HG03520 (cell line): ENCODE results near the gene WWOX.

Source experiments
- ATAC-seq: cut with Tn5 transposase; IDR thresholded peaks from one replicate; pipeline ENCODE4 v1.9.1; 2021; ENCODE audit warnings: mild to moderate bottlenecking, moderate library complexity; ENCODE audit not compliant: unreplicated experiment

Gene WWOX

DNA sequence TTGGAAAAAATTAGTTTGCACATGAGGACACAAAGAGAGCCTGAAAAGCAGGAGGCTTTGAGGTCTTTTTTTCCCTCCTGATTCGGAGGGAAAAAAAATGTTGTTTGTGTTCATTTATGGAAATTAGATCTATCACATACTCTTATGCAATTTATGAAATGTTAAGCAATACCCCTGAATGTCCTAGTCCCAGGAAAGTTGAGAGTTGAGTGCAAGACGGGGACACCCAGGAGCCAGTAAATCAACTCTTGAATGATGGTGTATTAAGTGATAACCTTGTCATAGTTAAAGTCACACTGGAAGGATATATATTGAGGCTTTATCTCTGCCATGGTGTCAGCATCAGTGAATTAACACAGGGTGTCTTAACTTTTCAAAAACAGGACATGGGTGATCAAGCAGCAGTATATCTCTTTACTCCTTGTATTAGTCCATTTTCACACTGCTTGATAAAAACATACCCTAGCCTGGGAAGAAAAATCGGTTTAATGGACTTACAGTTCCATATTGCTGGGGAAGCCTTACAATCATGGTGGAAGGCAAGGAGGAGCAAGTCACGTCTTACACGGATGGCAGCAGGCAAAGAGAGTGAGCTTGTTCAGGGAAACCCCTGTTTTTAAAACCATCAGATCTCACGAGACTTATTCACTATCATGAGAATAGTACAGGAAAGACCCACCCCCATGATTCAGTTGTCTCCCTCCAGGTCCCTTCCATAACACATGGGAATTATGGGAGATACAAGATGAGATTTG, 1032.0 kb downstream of the WWOX start:
- no peak for ATAC-seq

DNA sequence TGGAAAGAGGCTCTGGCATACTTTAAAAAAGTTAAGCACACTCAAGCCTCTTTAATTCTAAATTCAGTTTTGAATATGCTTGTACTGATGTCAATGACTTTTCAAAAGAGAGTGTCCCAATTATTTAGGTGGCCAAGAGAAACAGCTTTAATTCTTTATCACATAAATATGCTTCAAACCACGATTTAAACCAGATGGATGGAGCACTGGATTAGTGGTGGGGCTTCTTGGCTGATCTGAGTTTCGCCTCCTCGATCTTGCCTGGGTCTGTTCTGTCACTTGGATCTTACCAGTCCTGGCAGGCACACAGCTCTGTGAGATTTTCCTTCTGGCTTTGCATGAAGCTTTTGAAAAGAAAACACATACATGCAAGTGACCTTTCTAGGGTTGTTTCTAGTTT, 1033.2 kb downstream of the WWOX start:
- no peak for ATAC-seq

DNA sequence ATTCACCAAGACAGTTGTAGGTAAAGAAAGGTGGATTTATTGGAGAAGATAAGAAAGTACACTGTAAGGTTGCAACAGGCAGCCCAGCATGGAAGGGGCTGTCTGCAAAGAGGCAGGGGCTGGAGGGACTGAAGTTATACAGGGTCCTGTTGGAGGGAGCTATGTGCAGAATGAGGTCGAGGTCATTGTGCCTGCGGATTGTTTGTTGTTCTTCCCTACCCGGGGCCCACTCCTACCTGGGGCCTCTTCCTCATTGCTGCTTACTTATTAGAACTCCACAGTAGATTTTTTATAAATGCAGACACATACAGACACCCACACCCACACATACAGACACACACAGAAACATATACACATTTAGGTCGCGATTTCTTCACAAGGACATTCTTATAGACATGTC, 1034.8 kb downstream of the WWOX start:
- ATAC-seq = no peak

DNA sequence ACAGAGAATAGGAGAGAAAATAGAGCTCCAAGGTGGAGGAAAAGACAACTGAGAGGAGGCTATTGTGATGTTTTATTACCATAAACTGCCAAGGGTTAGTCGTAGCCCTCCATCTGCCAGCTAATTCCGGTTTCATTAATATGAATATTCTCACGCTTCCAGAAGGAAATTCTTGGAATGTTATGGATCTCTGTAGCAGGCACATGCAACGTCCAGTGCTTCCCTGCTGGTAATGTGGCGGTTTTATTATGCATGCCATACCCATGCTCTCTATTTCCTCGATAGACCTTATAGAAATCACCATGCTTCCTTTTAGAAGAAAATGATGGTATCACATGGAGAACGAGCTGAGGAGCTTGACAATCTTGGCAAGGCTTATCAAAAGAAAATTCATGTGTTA, 1037.5 kb downstream of the WWOX start:
- no peak for ATAC-seq

DNA sequence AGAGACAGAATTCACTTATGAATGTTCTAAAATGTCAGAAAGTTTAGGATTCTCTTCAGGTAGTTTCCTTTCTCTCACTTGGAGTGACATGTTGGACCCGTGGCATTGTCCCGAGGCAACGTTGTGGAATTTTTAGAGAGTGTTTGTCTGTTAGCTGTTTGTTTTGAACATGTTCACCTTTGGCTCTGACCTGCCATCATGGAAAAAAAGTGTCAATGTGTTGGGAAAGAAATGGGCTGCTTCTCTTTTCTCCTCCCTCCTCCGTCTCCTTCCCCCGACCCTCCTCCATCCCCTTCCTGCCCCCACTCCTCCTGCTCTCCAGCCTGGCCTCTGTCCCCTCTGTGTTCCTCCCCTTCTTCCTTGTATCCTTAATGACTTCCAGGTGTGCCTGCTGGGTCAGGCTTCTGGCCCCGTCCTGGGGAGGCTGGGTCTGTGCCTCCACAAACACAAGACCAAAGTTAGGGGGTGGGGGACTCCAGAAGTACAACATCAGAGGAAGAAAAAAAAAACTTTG, 1038.0 kb downstream of the WWOX start:
- ATAC-seq = no peak

DNA sequence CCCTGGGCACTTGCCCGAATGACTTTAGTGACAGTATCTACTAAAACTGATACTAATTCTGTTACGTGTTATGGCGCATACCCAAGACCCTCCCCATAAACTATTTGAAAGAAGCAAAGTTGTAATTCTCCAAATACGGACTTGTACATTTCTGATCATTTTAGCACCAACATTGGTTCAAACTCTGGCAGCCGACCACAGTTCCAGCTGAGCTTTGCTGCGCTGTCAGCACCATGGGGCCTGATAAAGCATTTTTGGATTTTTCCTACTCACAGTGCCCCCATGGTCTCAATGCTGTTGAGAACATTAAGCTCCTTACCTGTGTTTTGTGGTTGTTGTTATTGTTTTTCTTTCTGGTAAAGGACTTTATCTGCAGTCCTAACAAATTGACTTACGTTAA, 1040.3 kb downstream of the WWOX start:
- no peak for ATAC-seq

DNA sequence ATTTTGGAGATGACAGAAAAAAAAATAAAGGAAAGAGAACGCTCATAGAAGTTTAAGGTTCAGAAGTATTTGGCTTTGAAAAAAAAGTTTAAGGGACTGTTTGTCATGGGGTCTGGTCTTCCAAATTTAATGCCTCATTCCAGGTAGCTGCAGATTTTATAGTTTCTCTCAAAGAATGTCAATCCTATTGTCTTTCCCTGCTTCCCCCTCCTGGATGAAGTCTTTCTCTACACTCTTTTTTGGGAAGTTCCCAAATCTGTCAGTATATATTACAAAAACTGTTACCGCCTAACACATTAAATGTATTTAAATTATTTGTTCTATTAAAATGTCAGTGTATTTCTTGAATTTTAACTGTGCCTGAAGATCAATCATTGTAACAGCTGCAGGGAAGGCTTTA, 1043.6 kb downstream of the WWOX start:
- ATAC-seq = no peak

DNA sequence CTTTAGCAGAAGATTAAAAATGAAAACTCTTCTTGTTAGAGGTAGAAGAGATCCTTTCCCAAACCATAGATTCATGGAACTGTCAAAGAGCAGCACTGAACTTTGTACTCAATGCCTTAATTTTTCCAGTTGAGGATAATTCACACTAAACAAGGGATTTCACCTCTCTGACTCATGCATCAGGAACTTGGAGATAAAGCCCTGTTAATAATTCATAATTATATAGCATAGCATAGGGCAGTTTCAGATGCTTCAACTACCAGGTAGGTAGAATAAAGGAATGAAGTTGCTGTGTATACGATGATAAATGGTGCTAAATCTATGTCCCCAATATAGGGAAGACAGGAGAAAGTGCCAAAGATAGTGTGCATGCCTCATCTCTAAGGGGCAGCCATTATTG, 1050.7 kb downstream of the WWOX start:
- no peak for ATAC-seq

DNA sequence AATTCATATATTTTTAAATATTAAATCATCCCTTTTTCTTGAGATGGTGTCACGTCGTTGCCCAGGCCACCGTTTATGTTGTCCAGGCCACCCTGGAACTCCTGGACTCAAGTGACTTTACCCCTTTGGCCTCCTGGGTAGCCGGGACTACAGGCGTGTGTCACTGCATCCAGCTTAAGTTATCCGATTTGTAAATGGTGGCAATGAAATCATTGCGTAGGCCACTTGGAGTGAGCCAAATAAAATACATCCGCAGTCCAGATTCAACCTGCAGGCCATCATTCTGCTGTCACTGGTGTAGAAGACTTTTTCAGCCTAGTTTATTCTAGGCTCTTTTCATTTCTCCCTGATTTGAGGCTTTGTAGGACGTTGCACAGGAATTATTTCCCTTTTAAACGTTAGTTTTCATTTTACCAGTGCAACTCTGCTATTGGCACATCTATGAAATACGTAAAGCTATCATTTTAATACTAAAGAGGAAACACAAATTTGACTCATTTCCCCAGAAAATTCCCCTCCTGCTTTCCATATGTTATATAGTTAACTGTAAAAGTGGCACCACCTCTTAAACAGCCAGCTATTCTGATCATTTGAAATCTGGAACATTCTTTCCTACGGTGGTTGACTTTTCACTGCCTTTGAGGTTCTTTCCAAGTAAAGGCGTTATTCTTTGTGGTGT, 1051.3 kb downstream of the WWOX start:
- ATAC-seq = no peak

DNA sequence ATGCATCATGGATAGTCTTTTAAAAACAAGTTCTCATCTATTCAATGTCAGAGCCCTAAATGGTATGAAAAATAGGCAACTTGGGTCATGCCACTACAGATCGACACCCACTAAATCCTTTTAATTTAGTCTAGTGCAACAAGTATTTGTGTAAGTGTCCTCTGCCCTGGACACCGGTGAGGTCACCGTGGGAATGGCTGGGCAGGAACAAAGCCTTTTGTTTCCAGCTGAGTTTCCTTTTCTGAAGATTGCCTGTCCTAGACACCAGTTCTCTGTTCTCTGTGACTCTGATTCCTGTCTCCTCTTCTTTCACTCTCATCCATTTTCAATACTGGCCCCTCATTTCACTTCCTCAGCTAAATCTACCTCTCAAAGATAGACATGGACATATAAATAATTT, 1054.6 kb downstream of the WWOX start:
- ATAC-seq = no peak

DNA sequence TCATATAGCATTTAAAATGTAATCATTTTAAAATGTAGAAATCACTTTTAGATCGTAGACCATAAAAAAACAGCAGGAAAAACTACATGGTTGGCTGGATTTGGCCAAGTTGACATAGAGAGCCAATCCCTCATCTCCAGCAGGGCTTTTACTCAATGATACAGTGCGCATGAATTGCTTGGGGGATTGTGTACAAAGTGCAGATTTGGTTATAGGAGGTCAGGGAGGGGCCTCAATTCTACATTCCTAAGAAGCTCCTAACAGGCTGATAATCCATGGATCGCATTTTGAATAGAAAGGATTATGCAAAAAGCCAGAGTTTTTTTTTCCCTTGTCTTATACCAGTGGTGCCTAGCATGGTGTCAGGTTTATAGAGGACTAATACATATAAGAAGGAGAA, 1056.0 kb downstream of the WWOX start:
- no peak for ATAC-seq

DNA sequence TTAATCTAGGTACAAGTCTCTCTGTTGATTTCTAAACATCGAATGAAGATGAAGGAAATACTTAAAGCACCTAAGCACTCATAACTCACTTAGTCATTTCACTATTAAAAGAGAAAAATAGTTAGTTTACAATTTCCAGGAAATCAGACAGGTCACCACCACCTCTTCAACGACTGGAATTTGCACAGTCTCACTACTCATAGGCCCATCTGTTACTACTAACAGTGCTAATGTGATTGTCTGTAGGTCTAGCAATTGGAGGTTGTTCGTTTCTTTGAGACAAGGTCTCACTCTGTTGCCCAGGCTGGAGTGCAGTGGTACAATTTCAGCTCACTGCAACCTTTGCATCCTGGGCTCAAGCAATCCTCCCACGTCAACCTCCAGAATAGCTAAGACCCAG, 1056.5 kb downstream of the WWOX start:
- ATAC-seq = no peak

DNA sequence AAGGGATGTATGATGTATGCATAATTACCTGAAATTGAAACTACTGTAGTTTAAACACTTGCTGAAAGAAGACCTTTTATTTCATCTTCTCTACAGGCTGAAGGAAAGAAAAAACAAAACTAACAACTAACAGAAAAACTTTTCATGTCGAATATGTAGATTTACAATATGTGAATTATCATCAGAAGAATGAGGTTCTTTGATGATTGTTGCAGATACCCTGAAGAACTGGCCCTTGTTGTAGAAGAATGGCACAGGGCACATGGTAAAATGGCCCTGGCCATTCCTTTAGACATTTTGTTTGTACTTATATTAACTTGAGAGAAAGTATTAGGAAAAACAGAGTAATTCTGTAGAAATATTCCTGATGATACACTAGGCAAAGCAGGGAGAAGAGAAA, 1057.3 kb downstream of the WWOX start:
- no peak for ATAC-seq

DNA sequence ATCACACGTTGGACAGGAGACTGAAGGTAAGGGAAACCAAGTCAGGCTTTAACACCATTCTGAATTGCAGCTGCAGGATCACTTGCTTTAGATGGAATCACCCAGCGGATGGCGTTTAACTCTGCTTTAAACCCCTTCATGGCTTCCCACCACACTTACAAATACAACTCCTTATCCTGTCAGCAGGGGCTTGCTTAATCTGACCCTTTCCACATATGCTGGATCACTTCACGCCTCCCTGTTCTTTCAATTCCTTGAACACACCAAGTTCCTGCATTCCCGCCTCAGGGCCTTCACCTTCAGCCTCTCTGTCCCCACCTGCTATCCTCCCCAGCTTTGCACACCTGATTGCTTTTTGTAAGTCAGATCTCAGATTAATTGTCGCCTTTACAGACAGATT, 1058.9 kb downstream of the WWOX start:
- no peak for ATAC-seq

DNA sequence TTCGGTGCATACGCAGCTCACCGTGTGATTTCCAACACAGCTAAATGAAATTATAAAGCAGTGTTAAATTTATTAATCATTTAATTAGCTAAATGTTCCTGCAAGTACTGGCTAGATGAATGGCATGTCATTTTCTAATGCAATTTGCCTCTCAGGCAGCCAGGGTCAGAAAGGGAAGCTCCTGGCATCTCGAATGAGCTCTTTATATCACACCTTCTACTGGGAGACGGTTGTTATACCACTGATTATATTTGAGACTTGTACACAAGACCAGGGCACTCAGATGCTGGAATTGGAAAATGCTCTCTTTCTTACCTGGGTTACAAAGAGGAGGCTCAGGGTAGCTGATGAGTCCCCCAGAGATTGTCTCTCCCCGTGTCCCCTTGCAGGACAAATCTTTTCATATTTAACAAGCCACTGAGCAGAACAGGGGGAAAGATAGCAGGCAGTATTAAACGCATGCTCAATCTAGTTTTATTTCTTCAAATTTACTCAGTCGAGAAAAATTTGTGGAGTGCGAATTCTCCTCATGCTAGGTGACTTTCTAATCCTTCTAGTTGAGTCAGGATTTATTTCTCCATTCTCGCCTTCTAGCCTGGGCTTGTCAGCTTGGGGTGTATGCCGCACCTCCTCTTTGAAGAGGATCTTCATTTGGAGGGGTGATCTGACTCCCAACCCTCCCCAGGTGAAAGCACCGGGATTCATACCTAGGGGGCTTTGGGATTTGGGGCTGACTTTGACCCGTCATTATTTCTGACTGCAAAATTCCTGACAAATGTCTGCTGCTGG, 1060.0 kb downstream of the WWOX start:
- ATAC-seq = no peak

DNA sequence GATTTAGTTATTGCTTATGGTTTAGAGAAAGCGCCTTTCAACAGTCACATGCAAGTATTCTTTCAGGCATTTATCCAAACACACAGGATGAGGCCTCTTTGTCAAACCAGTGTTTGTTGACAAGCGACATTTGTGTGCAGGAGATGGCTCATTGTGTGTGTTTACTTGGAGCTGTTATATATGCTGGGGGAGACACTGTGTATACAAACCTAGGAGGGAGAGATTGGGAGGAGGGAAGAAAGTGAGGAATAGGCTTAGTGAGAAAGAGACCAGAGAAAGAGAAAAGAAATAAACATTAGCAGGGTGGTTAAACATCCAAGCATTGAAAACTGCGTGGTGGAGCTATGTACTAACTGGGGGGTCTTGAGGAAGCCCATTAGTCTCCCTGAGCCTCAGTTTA, 1063.5 kb downstream of the WWOX start:
- ATAC-seq = no peak

DNA sequence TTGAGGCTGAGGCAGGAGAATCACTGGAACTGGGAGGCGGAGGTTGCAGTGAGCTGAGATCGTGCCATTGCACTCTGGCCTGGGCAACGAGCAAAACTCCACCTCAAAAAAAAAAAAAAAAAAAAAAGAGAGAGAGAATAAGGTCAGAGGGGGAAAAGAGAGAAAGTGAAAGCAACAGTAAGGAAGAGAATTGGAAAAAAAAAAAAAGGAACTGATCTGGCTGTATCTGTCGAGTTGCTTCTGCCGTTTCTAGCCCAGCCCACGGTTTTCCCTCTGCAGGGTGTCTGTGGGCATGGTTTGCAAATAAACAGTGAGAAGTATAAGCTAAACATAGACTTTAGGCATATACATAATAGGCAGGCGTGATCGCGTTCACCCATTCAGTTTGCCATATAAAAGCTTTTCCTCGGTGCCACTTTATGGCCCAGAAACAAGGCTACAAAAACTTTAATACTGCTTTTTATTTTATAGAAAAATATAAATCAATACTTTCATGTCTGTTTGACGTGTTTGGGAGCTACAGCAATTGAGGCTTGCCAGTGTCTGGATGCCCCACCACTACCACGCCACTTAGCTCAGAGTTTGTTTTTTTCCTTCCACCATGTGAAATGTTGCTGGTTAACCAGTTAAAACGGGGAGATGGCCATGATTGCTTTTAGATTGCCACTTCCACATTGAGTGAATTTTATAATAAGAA, 1064.4 kb downstream of the WWOX start:
- ATAC-seq = no peak

DNA sequence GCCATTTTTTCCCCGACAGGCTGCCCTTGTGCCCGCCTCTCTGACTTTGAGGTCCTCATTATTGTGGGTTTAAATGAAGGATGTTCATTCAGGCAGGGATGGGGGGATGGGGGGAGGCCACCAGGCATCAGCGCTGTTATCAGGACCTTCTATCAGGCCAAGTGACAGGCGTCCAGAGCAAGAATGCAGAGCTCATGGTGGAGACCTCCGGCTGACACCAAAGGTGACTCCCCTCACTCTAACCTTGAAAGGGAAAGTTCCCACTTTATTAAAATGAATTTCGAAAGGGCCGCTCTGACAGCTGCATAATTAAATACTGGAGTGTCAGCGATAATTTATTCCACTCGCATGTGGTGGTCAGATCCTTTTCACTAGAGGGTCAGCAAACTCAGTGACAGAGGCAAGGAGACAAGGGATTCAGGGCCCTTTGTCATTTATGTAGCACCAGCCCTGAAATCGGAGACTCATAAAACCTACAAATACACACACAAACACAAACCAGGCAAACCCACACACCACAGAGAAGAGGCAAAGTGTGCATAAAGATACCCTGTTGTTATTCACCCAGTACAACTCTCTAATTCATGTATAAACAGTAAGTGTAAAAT, 1065.0 kb downstream of the WWOX start:
- no peak for ATAC-seq

DNA sequence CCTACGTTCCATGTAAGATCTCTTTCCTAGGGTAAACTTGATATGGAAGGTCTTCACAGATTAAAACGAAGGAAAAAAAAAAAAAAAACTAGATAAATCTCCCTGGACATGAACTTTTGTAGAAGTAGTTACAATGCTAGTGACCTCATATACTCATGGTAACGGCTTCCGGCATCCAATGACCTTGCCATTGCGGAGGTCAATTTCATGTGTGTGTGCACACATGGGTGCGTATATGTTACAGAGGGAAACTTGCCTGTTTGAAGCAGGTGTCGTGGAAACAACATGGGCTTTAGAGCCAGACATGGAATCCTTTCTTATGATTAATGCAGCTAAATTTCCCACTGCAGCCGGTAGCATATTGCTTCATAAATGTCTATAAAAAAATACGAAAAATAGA, 1065.6 kb downstream of the WWOX start:
- no peak for ATAC-seq

DNA sequence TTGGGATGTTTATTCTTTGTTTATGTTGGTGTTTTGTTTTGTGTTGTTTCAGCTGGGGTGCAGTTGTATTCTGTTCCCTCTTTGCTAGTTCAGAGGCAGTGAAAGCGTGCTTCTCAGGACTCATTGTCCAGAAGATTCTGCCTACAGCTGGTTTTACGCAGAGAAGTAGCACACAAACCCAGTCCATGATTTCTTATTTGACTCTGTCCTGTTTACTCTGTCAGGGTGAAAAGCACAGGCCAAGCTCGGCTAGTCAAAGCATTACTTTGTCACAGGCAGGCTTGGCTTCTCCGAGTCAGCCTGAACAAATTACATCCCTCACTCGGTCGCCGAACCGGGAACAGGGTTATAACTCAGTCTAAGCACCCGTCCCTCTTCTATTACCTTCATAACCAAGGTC, 1066.1 kb downstream of the WWOX start:
- ATAC-seq = no peak

DNA sequence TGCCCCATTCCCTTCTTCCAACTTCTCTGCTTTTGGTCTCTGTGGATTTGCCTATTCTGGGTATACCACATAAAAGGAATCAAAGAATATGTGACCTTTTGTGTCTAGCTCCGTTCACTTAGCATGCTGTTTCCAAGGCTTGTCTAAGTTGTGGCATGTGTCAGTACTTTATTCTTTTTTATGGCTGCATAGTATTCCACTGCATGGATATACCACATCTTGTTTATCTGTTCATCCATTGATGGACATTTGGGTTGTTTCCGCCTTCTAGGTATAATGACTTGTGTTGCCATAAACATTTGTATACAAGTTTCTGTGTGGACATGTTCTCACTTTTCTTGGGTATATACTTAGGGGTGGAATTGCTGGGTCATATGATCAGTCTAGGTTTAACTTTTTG, 1068.4 kb downstream of the WWOX start:
- no peak for ATAC-seq
